ENCODE measurements around the gene PFKP.

PFKP gene

GRCh38 chr10:3159152-3159551 is 91.8 kb downstream of the PFKP start:
- H3K27me3 ChIP-seq (ENCODE audit: insufficient read depth, low read length, poor library complexity, severe bottlenecking), result no peaks in the 10 kb centered on the region
- TF ChIP-seq CTCF (conservative IDR thresholded peaks at IDR 0.05; ENCODE audit: low read length) (no peak), EZH2phosphoT487 (IDR thresholded peaks at IDR 0.05; ENCODE audit: borderline replicate concordance) (no peak)
- no peaks in the 10 kb centered on the region for H4K20me1 ChIP-seq (ENCODE audit: insufficient read depth, low read length, poor library complexity, severe bottlenecking)
- no peak overlapping the region for H3K4me3 ChIP-seq (ENCODE audit: low read length, poor library complexity, severe bottlenecking)
- no peaks in the 10 kb centered on the region for H3K79me2 ChIP-seq (ENCODE audit: insufficient read depth, low read length)
- no peaks in the 10 kb centered on the region for H3K9me2 ChIP-seq (replicated peaks; ENCODE audit: low read depth, low read length)
- H3K36me3 ChIP-seq (ENCODE audit: insufficient read depth, low read length), result peaks cover 37% of the 10 kb centered on the region; the same call in 1 of the 2 replicates
- no peaks in the 10 kb centered on the region for H3K4me1 ChIP-seq (ENCODE audit: insufficient read depth, low read length, poor library complexity, severe bottlenecking)
- H3F3A ChIP-seq (ENCODE audit: low read depth), result no peaks in the 10 kb centered on the region
- H3K4me2 ChIP-seq (ENCODE audit: low read depth, low read length, poor library complexity, severe bottlenecking), result no peak overlapping the region
- H3K9me3 ChIP-seq (ENCODE audit: insufficient read depth, low read depth, low read length), result no peaks in the 10 kb centered on the region
- no peak overlapping the region for H3K9ac ChIP-seq (ENCODE audit: low read depth, low read length, poor library complexity, severe bottlenecking)
- H2AFZ ChIP-seq (ENCODE audit: low read length), result no peak overlapping the region

- Histone ChIP-seq H3K79me2 (ENCODE audit: insufficient read depth, low read length) (no peaks in the 10 kb centered on the region), H4K20me1 (ENCODE audit: insufficient read depth, low read length, poor library complexity, severe bottlenecking) (no peaks in the 10 kb centered on the region), H3K27me3 (ENCODE audit: insufficient read depth, low read length, poor library complexity, severe bottlenecking) (no peaks in the 10 kb centered on the region), H3K4me2 (ENCODE audit: low read depth, low read length, poor library complexity, severe bottlenecking) (no peak overlapping the region), H3K9me3 (ENCODE audit: insufficient read depth, low read depth, low read length) (no peaks in the 10 kb centered on the region), H3K36me3 (ENCODE audit: insufficient read depth, low read length) (peaks cover 44% of the 10 kb centered on the region; the same call in 1 of the 2 replicates), H3F3A (ENCODE audit: low read depth) (no peaks in the 10 kb centered on the region), H2AFZ (ENCODE audit: low read length) (no peak overlapping the region), H3K4me3 (ENCODE audit: low read length, poor library complexity, severe bottlenecking) (no peak overlapping the region), H3K9me2 (replicated peaks; ENCODE audit: low read depth, low read length) (no peaks in the 10 kb centered on the region), H3K4me1 (ENCODE audit: insufficient read depth, low read length, poor library complexity, severe bottlenecking) (no peaks in the 10 kb centered on the region), H3K9ac (ENCODE audit: low read depth, low read length, poor library complexity, severe bottlenecking) (no peak overlapping the region)
- TF ChIP-seq CTCF (conservative IDR thresholded peaks at IDR 0.05; ENCODE audit: low read length) (no peak; the same call in 1 of the 2 replicates), EZH2phosphoT487 (IDR thresholded peaks at IDR 0.05; ENCODE audit: borderline replicate concordance) (no peak)
Measured at GRCh38 chr10:3162533-3162932, 95.2 kb downstream of the PFKP start.

GRCh38 chr10:3163879-3164278 is 96.5 kb downstream of the PFKP start:
- Histone ChIP-seq H3F3A (ENCODE audit: low read depth) (no peaks in the 10 kb centered on the region), H3K36me3 (ENCODE audit: insufficient read depth, low read length) (peaks cover 50% of the 10 kb centered on the region; the same call in 1 of the 2 replicates), H2AFZ (ENCODE audit: low read length) (no peak overlapping the region), H4K20me1 (ENCODE audit: insufficient read depth, low read length, poor library complexity, severe bottlenecking) (no peaks in the 10 kb centered on the region), H3K4me1 (ENCODE audit: insufficient read depth, low read length, poor library complexity, severe bottlenecking) (no peaks in the 10 kb centered on the region), H3K4me2 (ENCODE audit: low read depth, low read length, poor library complexity, severe bottlenecking) (no peak overlapping the region), H3K9me3 (ENCODE audit: insufficient read depth, low read depth, low read length) (no peaks in the 10 kb centered on the region), H3K4me3 (ENCODE audit: low read length, poor library complexity, severe bottlenecking) (no peak overlapping the region), H3K9me2 (replicated peaks; ENCODE audit: low read depth, low read length) (no peaks in the 10 kb centered on the region), H3K27me3 (ENCODE audit: insufficient read depth, low read length, poor library complexity, severe bottlenecking) (no peaks in the 10 kb centered on the region), H3K79me2 (ENCODE audit: insufficient read depth, low read length) (peaks cover 4% of the 10 kb centered on the region; the same call in 1 of the 2 replicates), H3K9ac (ENCODE audit: low read depth, low read length, poor library complexity, severe bottlenecking) (no peak overlapping the region)
- TF ChIP-seq EZH2phosphoT487 (IDR thresholded peaks at IDR 0.05; ENCODE audit: borderline replicate concordance), result no peak
- no peak for TF ChIP-seq CTCF (conservative IDR thresholded peaks at IDR 0.05; ENCODE audit: low read length)
